ENCODE results near the gene CEBPG. TPM values are rescaled to one million over a fixed set of nuclear protein-coding genes. Genes with fewer than 3 reads are reported as not detected.

Gene CEBPG
- total RNA-seq, 3 donors from 2014 or later = 47.8 to 68.5 (median 58.2) TPM

DNA sequence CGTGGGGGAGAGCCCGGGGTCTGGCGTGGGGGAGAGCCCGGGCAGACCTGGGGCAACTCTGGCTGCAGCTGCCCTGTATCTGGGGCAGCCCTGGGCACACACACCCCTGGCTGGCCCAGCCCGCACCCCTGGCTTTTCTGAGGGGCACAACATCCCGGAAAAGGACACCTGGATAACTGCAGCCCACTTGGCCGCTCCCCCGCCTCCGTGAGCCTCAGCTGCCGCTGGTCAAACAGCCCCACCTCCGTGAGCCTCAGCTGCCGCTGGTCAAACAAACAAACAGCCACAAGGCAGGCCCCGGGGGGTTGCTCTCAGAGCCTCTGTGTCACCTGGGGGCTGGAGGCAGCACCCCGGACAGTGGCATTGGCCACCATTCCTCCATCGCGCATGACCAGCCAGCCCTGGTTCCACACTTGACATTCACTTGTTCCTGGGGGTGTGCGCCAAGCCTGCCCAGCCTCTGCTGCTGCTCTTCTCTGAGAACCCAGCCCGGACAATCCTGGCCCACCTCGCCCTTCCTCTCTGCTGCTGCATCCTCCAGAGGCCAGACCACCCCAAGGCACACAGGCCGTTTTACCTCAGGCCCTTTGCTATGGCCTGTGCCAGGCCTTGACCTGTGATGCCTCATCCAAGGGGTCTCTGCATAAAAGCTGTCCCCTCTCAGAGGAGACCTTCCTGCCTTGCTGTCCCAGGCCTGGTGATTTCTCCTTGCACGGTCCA, 19.9 kb downstream of the CEBPG start:
- TF ChIP-seq, protein P1, sequence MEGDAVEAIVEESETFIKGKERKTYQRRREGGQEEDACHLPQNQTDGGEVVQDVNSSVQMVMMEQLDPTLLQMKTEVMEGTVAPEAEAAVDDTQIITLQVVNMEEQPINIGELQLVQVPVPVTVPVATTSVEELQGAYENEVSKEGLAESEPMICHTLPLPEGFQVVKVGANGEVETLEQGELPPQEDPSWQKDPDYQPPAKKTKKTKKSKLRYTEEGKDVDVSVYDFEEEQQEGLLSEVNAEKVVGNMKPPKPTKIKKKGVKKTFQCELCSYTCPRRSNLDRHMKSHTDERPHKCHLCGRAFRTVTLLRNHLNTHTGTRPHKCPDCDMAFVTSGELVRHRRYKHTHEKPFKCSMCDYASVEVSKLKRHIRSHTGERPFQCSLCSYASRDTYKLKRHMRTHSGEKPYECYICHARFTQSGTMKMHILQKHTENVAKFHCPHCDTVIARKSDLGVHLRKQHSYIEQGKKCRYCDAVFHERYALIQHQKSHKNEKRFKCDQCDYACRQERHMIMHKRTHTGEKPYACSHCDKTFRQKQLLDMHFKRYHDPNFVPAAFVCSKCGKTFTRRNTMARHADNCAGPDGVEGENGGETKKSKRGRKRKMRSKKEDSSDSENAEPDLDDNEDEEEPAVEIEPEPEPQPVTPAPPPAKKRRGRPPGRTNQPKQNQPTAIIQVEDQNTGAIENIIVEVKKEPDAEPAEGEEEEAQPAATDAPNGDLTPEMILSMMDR (IDR thresholded peaks at IDR 0.05) = no peak

DNA sequence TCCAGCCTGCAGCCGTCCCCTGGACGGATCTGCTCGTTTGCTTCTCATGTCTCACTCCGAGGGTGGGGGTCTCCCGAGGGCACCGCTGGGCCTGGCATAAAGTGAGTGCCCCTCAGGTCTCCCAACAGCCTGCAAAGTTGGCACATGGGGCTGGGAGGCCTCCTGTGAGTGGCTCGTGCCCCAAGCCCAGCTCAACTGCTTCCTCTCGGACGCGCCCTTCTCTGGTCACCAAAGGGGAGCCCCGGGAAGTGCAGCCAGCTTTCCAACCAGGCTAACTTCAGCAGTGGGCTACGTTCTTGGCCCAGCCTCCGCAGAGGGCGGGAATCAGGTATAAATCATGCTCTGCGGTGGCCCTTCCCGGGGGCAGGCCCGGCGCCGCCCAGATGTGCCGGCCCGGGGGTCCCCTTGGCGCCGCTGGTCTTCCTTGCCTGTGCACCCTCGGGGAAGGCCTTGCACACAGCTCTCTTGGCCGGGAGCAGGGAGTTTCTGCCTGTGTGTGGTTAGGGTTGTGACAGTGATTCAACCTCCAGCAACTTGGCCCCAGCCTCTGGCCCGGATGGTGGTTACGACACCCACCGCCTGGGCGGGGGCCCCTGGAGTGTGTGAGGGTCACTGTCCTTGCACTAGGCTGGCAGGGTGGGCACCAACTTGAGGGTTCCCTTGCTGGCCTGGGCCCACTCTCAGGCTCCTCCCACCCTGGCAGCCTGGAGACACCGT, 20.7 kb downstream of the CEBPG start:
- Histone ChIP-seq H3K4me3 (no peak overlapping the region), H3K36me3 (ENCODE audit: low read depth) (no peaks in the 10 kb centered on the region), H3K9me3 (no peaks in the 10 kb centered on the region), H3K4me1 (ENCODE audit: low read depth) (peaks cover 40% of the 10 kb centered on the region)
- ATAC-seq (peak; percentile 10), DNase-seq (peak in 2 of 3 donors; percentile 45 to 69)
- intact Hi-C loops (cut with DNase I, micrococcal nuclease) = no loop called here
- TF ChIP-seq, protein P1 (IDR thresholded peaks at IDR 0.05) = no peak

More for the DNA sequence above, 19.9 kb downstream of the CEBPG start:
- H3K4me3 ChIP-seq = no peak overlapping the region
- DNase-seq (peak in 2 of 3 donors; percentile 31 to 49), ATAC-seq (no peak)
- H3K36me3 ChIP-seq (ENCODE audit: low read depth) = no peaks in the 10 kb centered on the region
- intact Hi-C loops (cut with DNase I, micrococcal nuclease) = no loop called here
- peaks cover 44% of the 10 kb centered on the region for H3K4me1 ChIP-seq (ENCODE audit: low read depth)
- no peaks in the 10 kb centered on the region for H3K9me3 ChIP-seq

DNA sequence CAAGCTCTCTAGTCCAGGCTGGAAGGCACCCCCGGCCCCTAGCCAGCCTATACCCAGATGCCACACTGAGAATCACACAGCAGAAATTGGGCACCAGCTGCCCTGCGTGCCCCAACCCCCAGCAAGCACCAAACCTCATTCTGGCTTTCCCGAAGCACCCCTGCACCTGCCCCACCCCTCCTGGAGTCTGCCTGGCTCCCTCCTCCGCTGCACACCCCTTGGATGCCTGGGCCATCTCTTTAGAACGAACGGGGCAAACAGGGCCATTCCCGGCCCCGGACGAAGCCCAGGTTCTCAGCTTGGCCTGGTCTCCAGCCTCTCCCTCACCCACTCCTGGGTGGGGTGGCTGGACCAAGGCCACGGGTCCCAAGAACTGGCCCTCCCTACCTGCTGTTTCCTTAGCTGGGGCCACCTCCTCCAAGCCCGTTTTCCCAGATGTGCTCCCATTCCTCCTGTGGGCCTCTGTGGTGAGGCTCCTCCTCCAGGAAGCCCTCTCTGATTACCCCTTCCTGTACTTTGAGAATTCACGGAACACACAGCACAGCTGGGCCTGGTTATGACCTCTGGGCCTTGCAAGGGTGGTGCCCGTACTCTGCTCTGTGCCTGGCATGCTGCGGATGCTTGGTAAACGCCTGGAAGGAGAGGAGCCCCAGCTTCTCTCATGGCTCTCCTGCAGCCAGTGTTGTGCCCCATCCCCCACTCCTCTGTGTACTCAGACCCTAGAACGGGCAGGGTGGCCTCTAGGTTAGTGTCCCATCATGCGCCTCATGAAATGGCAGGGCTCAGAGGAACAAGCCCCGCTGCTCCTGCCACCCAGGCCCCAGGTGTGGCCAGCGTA, 21.4 kb downstream of the CEBPG start:
- DNase-seq (peak in 2 of 3 donors; percentile 33 to 55), ATAC-seq (peak; percentile 46)
- Histone ChIP-seq H3K36me3 (ENCODE audit: low read depth) (no peaks in the 10 kb centered on the region), H3K4me1 (ENCODE audit: low read depth) (peaks cover 32% of the 10 kb centered on the region), H3K9me3 (no peaks in the 10 kb centered on the region), H3K4me3 (no peak overlapping the region)
- TF ChIP-seq, protein P1 (IDR thresholded peaks at IDR 0.05) = no peak
- intact Hi-C loops (cut with DNase I, micrococcal nuclease) = no loop called here

DNA sequence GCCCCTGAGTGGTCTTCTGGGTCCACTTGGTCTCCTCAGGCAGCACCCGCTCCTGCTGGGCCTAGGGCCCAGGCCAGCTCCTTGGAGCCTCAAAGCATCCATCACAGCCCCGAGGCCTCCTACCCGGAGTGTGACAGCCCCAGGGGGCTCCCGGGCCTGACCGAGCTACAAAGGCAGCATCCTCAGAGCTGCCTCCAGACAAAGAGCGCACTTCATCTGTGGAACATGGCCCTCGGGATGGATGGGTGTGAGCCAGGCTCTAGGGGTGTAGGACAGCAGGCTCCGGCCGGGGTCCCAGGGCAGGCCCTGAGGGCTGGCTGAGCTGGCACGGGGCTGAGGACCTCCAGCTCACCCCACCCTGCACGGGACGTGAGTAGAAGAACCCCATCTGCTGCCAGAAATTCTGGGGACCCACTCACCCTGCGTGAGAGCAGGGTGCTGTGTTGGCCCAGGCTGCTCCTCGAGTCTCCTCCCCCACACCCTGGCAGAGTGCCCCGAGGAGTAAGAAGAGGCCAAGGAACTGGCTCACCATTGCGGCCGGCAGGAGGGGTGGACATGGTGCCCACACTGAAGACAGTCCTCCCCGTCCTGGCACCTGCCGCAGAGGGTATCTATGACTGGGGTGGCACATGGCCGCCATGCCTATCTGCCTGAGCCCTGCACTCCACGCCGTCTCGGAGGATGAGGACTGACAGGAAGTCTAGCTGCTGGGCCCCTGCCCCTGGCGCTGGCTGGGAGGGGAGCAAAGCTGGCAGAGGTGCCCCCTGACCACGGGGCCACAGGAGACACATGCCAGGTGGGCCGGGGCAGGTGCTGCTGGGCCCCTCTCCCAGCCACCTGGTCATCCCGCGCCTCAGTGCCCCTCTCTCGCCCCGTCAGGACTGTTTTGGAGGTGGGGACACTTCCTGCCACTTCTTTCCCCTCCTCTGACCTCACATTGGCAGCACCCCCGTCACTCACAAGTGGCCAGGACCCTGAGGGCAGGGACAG, 22.3 kb downstream of the CEBPG start:
- Histone ChIP-seq H3K9me3 (no peaks in the 10 kb centered on the region), H3K4me3 (no peak overlapping the region), H3K4me1 (ENCODE audit: low read depth) (peaks cover 26% of the 10 kb centered on the region), H3K36me3 (ENCODE audit: low read depth) (no peaks in the 10 kb centered on the region)
- intact Hi-C loops (cut with DNase I, micrococcal nuclease) = no loop called here
- TF ChIP-seq, protein P1 (IDR thresholded peaks at IDR 0.05) = no peak
- DNase-seq (peak in 2 of 3 donors; percentile 36 to 66), ATAC-seq (no peak)

Measured in mucosa of descending colon (tissue), 3 donors.